ENCODE measurements around the gene NRG3.

GRCh38 chr10:81889181-81889769 is 14.3 kb downstream of the NRG3 start:
- TF ChIP-seq SP1 (IDR thresholded peaks at IDR 0.05; ENCODE audit: low read depth), result no peak
- no peak for TF ChIP-seq CTCF (IDR thresholded peaks at IDR 0.05 in 2 of 3, conservative IDR thresholded peaks at IDR 0.05 in 1 of 3; ENCODE audit: borderline replicate concordance in 1 of 3, insufficient read depth in 1 of 3, low read depth in 2 of 3, low read length in 2 of 3)
- TF ChIP-seq POLR2AphosphoS5 (IDR thresholded peaks at IDR 0.05; ENCODE audit: low read depth, low read length), result no peak
- TF ChIP-seq ZBTB33 (IDR thresholded peaks at IDR 0.05; ENCODE audit: extremely low read depth, insufficient replicate concordance, low read length), result no peak
- TF ChIP-seq ELF1 (IDR thresholded peaks at IDR 0.05; ENCODE audit: borderline replicate concordance, low read depth), result no peak
- TF ChIP-seq REST (IDR thresholded peaks at IDR 0.05; ENCODE audit: low read depth), result no peak
- TF ChIP-seq EZH2 (IDR thresholded peaks at IDR 0.05), result no peak
- no peak for TF ChIP-seq SIN3A (IDR thresholded peaks at IDR 0.05; ENCODE audit: low read depth)
- TF ChIP-seq ZNF274 (IDR thresholded peaks at IDR 0.05; ENCODE audit: low read depth, low read length), result no peak
- no peak for TF ChIP-seq EZH2phosphoT487 (IDR thresholded peaks at IDR 0.05; ENCODE audit: borderline replicate concordance)
- no peak for TF ChIP-seq ATF3 (IDR thresholded peaks at IDR 0.05)
- TF ChIP-seq CEBPB (IDR thresholded peaks at IDR 0.05; ENCODE audit: low read depth), result no peak
- no peak for TF ChIP-seq TCF7L2 (IDR thresholded peaks at IDR 0.05; ENCODE audit: borderline replicate concordance, extremely low read depth, insufficient read depth, insufficient read length)
